Natural killer cell (primary cell): ENCODE results near the gene ATP8A1. TPM values are rescaled to one million over a fixed set of nuclear protein-coding genes. Genes with fewer than 3 reads are reported as not detected.

Source experiments
- ATAC-seq, 3 donors: fragments of 150-1000 bp in 2 of 3; fragments of 200-7000 bp in 1 of 3; cut with Tn5 transposase; 1 replicate in 1 of 3; 2 replicates in 2 of 3; pipeline ENCODE4 v1.10.0; 2021; ENCODE audit warnings: mild to moderate bottlenecking in 2 of 3, moderate library complexity in 2 of 3
- DNase-seq, 2 donors: peaks; one replicate each; pipeline versions ENCODE4 v3.0.0 to v3.0.0-alpha.2; 2013 to 2021; ENCODE audit warnings: mixed read lengths in 1 of 2
- H3K27ac ChIP-seq: one replicate; pipeline ENCODE4 v1.5.1; 2013; ENCODE audit warnings: mild to moderate bottlenecking, low read length
- H3K27me3 ChIP-seq: one replicate; pipeline ENCODE4 v1.6.1; 2013; ENCODE audit warnings: low read length; ENCODE audit not compliant: control insufficient read depth, insufficient read depth
- H3K36me3 ChIP-seq: one replicate; pipeline ENCODE4 v1.6.1; 2013; ENCODE audit warnings: low read length; ENCODE audit not compliant: control insufficient read depth, insufficient read depth
- H3K4me1 ChIP-seq: one replicate; pipeline ENCODE4 v1.6.1; 2013; ENCODE audit warnings: low read length; ENCODE audit not compliant: control insufficient read depth, insufficient read depth
- H3K4me3 ChIP-seq: one replicate; pipeline ENCODE4 v1.5.1; 2013; ENCODE audit warnings: low read length
- H3K9me3 ChIP-seq: one replicate; pipeline ENCODE4 v1.6.1; 2013; ENCODE audit warnings: low read length; ENCODE audit not compliant: control insufficient read depth, insufficient read depth
- H3K27ac Mint-ChIP-seq, 2 donors: one replicate each; pipeline ENCODE4 v1.8.0; 2022; ENCODE audit warnings: mild to moderate bottlenecking in 2 of 2, mixed read lengths in 2 of 2, moderate library complexity in 1 of 2
- H3K27me3 Mint-ChIP-seq, 2 donors: one replicate each; pipeline ENCODE4 v1.8.0; 2022; ENCODE audit warnings: low read depth in 2 of 2, mixed read lengths in 2 of 2
- H3K36me3 Mint-ChIP-seq: one replicate; pipeline ENCODE4 v1.8.0; 2022; ENCODE audit warnings: mixed read lengths
- H3K4me1 Mint-ChIP-seq, 2 donors: one replicate each; pipeline ENCODE4 v1.8.0; 2022; ENCODE audit warnings: mixed read lengths in 2 of 2
- H3K4me3 Mint-ChIP-seq: one replicate; pipeline ENCODE4 v1.8.0; 2022; ENCODE audit warnings: mild to moderate bottlenecking, moderate library complexity, mixed read lengths
- H3K9me3 Mint-ChIP-seq, 2 donors: one replicate each; pipeline ENCODE4 v1.8.0; 2022; ENCODE audit warnings: mixed read lengths in 2 of 2
- WGBS: methylation state at CpG from one replicate; pipeline ENCODE4 v1.1.7; 2013; ENCODE audit warnings: missing lambda C conversion rate; ENCODE audit not compliant: insufficient coverage; 5-methylcytosine and 5-hydroxymethylcytosine counted together
- intact Hi-C: fragments of 100-400 bp; cut with micrococcal nuclease; formaldehyde crosslinking; loops from one replicate; pipeline ENCODE4 v1.14.2; 2022
- total RNA-seq, 4 donors: library from RNA; stranded (reverse); fragments of 120-200 nt in 1 of 4; gene quantifications; one replicate each; pipeline versions ENCODE4 v1.2.3 to v1.2.4, GENCODE V29; 2013 to 2022
- TF ChIP-seq, protein P1 (sequence below): fragments of 200-600 bp; IDR thresholded peaks from one replicate; pipeline ENCODE4 v1.8.0; 2022; ENCODE audit warnings: antibody characterized with exemption

ATP8A1 gene
- total RNA-seq, 3 donors from 2014 or later (not counting 1 experiment from before 2014, with no cell fraction given): 84.8 to 156 (median 147) TPM

DNA sequence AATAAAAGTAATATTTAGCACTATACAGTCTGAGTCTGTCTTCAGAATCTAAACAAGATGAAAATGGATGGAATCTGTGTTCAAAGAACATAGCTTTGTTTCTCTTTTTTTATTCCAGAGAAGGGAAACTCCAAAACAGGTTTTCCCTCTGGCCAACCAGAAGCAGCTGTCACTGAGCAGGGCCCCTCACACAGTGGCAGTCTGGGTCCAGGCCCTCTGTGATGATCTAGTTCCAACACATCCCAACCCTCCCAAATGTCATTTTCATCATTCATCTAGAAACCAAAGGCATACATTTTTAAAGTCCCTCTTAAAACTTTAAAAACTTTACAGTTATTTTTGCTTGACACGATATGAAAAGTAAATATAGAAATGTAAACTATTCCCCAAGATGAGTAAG lies 70.1 kb downstream of the ATP8A1 start:
- H3K4me1 ChIP-seq: no peaks in the 10 kb centered on the region
- H3K4me3 ChIP-seq: no peak overlapping the region

DNA sequence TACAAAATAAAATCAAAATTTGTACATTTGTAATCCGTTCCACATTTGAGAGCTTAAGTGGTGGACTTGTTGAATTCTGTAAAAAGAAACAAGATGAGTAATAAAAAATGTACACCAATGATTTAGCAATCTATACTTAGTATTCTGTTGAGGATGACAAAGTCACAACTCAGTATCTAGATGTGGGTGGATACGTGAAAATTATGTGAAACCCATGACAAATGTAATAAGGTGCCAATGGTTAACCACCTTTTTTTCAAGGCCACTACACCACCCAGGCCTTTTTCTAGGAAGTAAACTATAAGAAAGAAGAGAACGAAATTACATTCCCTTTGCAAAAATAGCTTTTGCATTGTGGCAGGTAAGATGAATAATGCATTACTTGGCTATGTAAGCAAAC lies 77.0 kb downstream of the ATP8A1 start:
- ATAC-seq: peak; percentile 41 to 72 (median 46)

More for the DNA sequence above, 70.1 kb downstream of the ATP8A1 start:
- intact Hi-C loops: no loop called here
- WGBS: no CpG with 5 or more reads among the region's 1 CpG
- ATAC-seq (no peak), DNase-seq (no peak)
- Mint-ChIP-seq H3K27ac (no peak overlapping the region), H3K36me3 (peaks cover 16% of the 10 kb centered on the region), H3K4me3 (no peak overlapping the region), H3K9me3 (no peaks in the 10 kb centered on the region), H3K4me1 (peaks cover 0 to 6% of the 10 kb centered on the region in 2 donors), H3K27me3 (no peaks in the 10 kb centered on the region)
- Histone ChIP-seq H3K27me3 (no peaks in the 10 kb centered on the region), H3K36me3 (peaks cover 43% of the 10 kb centered on the region), H3K27ac (no peak overlapping the region), H3K9me3 (no peaks in the 10 kb centered on the region)
- TF ChIP-seq, protein P1, sequence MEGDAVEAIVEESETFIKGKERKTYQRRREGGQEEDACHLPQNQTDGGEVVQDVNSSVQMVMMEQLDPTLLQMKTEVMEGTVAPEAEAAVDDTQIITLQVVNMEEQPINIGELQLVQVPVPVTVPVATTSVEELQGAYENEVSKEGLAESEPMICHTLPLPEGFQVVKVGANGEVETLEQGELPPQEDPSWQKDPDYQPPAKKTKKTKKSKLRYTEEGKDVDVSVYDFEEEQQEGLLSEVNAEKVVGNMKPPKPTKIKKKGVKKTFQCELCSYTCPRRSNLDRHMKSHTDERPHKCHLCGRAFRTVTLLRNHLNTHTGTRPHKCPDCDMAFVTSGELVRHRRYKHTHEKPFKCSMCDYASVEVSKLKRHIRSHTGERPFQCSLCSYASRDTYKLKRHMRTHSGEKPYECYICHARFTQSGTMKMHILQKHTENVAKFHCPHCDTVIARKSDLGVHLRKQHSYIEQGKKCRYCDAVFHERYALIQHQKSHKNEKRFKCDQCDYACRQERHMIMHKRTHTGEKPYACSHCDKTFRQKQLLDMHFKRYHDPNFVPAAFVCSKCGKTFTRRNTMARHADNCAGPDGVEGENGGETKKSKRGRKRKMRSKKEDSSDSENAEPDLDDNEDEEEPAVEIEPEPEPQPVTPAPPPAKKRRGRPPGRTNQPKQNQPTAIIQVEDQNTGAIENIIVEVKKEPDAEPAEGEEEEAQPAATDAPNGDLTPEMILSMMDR: no peak

DNA sequence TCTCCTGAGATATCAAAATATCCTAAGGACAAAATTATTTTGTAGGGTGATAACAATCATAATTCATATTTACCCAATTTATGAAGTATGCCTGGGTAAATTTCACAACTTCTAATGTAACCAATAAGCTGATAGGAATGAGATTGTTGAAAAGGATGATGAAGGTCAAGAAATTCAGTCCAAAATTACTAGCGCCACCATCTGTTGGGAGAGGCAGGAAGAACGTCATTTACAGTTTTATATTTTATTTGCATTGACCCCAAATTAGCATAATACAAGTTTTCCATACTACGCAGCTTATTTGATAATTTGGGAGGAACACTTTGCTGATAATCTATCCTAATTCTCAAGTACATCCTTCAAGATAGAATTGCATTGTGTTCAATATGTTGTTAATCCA lies 78.7 kb downstream of the ATP8A1 start:
- intact Hi-C loops: no loop called here
- ATAC-seq: no peak
- peaks cover 20% of the 10 kb centered on the region for H3K36me3 Mint-ChIP-seq

More for the DNA sequence above, 77.0 kb downstream of the ATP8A1 start:
- 17% methylated on average over 1 of the region's 3 CpGs for WGBS
- intact Hi-C loops: no loop called here
- TF ChIP-seq, protein P1: no peak
- Mint-ChIP-seq H3K4me1 (peaks cover 10 to 24% of the 10 kb centered on the region in 2 donors), H3K36me3 (peaks cover 26% of the 10 kb centered on the region), H3K27me3 (no peaks in the 10 kb centered on the region), H3K4me3 (no peak overlapping the region), H3K9me3 (no peaks in the 10 kb centered on the region), H3K27ac (peak overlapping the region; percentile 35 to 45)
- no peak overlapping the region for H3K27ac ChIP-seq
- H3K4me1 ChIP-seq: no peaks in the 10 kb centered on the region
- DNase-seq: no peak
- no peaks in the 10 kb centered on the region for H3K9me3 ChIP-seq
- peaks cover 52% of the 10 kb centered on the region for H3K36me3 ChIP-seq
- H3K4me3 ChIP-seq: no peak overlapping the region
- H3K27me3 ChIP-seq: no peaks in the 10 kb centered on the region

More for the DNA sequence above, 78.7 kb downstream of the ATP8A1 start:
- no peak overlapping the region for H3K4me3 ChIP-seq
- H3K9me3 ChIP-seq: no peaks in the 10 kb centered on the region
- Mint-ChIP-seq H3K27ac (peak overlapping the region in 1 of 2 donors; percentile 21), H3K27me3 (no peaks in the 10 kb centered on the region), H3K9me3 (no peaks in the 10 kb centered on the region), H3K4me3 (no peak overlapping the region), H3K4me1 (peaks cover 10 to 18% of the 10 kb centered on the region in 2 donors)
- peaks cover 56% of the 10 kb centered on the region for H3K36me3 ChIP-seq
- no peaks in the 10 kb centered on the region for H3K4me1 ChIP-seq
- no peak for DNase-seq
- H3K27me3 ChIP-seq: no peaks in the 10 kb centered on the region
- no peak overlapping the region for H3K27ac ChIP-seq
- WGBS: 100% methylated on average over 1 of the region's 3 CpGs
- TF ChIP-seq, protein P1: no peak
